T-helper 17 cell (primary cell): ENCODE measurements around the gene SEC24C. TPM values are rescaled to one million over a fixed set of nuclear protein-coding genes. Genes with fewer than 3 reads are reported as not detected.
"Not testable (repeated sequence)": the region's sequence is repeated elsewhere in the genome, so short reads cannot be mapped to it uniquely, and the experiment has no call there.

Source experiments
- ATAC-seq: fragments of 150-1000 bp; cut with Tn5 transposase; 2 replicates; pipeline ENCODE4 v1.10.0; 2021; ENCODE audit warnings: mild to moderate bottlenecking, moderate library complexity
- DNase-seq, 3 donors: peaks; one replicate each; pipeline versions ENCODE4 v3.0.0 to v3.0.0-alpha.2; 2020 to 2021
- H3K9me3 ChIP-seq: one replicate; pipeline ENCODE4 v1.7.0; 2013; ENCODE audit warnings: low read length, mild to moderate bottlenecking; ENCODE audit not compliant: control insufficient read depth, poor library complexity, severe bottlenecking
- H3K27ac Mint-ChIP-seq: one replicate; pipeline ENCODE4 v1.8.0; 2022; ENCODE audit warnings: mild to moderate bottlenecking, moderate library complexity, mixed read lengths
- H3K27me3 Mint-ChIP-seq: one replicate; pipeline ENCODE4 v1.8.0; 2022; ENCODE audit warnings: mixed read lengths
- H3K36me3 Mint-ChIP-seq: one replicate; pipeline ENCODE4 v1.8.0; 2022; ENCODE audit warnings: low read depth, mixed read lengths
- H3K4me1 Mint-ChIP-seq: one replicate; pipeline ENCODE4 v1.8.0; 2022; ENCODE audit warnings: mild to moderate bottlenecking, mixed read lengths
- H3K4me3 Mint-ChIP-seq: one replicate; pipeline ENCODE4 v1.8.0; 2022; ENCODE audit warnings: mild to moderate bottlenecking, moderate library complexity, mixed read lengths
- total RNA-seq, 4 donors: library from RNA in 2 of 4; stranded (reverse) in 2 of 4; gene quantifications; one replicate each; pipeline ENCODE4 v1.2.3 and lab custom pipeline; 2022 to 2026

SEC24C gene
- total RNA-seq, 2 donors from 2014 or later: 85.0 to 85.5 TPM

DNA sequence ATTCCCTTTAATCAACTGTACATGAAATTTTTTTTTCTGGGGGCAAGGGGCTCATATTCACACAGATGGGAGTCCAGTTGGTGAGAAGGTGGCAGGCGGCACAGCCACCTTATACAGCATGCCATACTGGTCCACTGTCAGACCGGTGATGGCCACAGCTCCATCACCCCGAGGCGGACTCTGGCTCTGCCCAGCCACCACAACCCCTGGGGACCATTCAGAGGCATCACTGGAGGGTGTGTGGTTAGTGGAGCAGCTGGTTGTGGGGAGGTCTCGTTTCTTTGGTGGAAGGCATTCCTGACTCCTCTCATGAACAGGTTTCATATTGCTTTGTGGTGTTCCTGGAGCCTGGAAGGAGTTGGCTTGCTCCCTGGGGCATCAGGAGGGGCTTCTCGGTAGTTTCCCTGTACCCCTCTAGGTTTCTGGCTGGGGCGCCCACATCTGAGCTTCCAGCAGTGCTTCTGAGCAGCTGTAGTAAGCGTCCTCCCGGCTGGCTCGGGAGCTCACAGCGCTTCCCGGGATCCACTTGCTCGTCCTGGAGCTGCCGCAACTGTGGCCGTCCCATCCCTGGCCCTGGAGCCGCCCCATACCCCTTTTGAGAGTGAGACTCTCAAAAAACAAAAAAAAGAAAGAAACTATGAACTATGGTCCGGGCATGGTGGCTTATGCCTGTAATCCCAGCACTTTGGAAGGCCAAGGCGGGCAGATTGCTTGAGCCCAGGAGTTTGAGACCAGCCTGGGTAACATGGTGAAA lies 3.5 kb upstream of the SEC24C start:
- not testable (repeated sequence) for H3K27me3 Mint-ChIP-seq

GRCh38 chr10:73742454-73742734 lies 1.8 kb upstream of the SEC24C start:
- H3K4me1 Mint-ChIP-seq: peaks cover 17% of the 10 kb centered on the region
- H3K27ac Mint-ChIP-seq: peak overlapping the region; percentile 100
- peaks cover 5% of the 10 kb centered on the region for H3K36me3 Mint-ChIP-seq
- no peaks in the 10 kb centered on the region for H3K9me3 ChIP-seq
- DNase-seq: no peak
- ATAC-seq: no peak
- H3K4me3 Mint-ChIP-seq: peak overlapping the region; percentile 47
- no peaks in the 10 kb centered on the region for H3K27me3 Mint-ChIP-seq

More for the DNA sequence above, 3.5 kb upstream of the SEC24C start:
- not testable (repeated sequence) for H3K4me3 Mint-ChIP-seq, ATAC-seq, H3K36me3 Mint-ChIP-seq, H3K9me3 ChIP-seq, DNase-seq, H3K27ac Mint-ChIP-seq
- peaks cover 12% of the 10 kb centered on the region for H3K4me1 Mint-ChIP-seq

GRCh38 chr10:73743327-73743904 lies 756 bp upstream of the SEC24C start:
- Mint-ChIP-seq H3K4me1 (peaks cover 17% of the 10 kb centered on the region), H3K27me3 (no peaks in the 10 kb centered on the region), H3K4me3 (peak overlapping the region; percentile 100), H3K27ac (peak overlapping the region; percentile 100), H3K36me3 (peaks cover 5% of the 10 kb centered on the region)
- no peak for ATAC-seq
- DNase-seq: no peak
- no peaks in the 10 kb centered on the region for H3K9me3 ChIP-seq

GRCh38 chr10:73744664-73744975 lies 448 bp downstream of the SEC24C start:
- peaks cover 5% of the 10 kb centered on the region for H3K36me3 Mint-ChIP-seq

GRCh38 chr10:73746721-73747120 lies 2.5 kb downstream of the SEC24C start:
- Mint-ChIP-seq H3K27ac (peak overlapping the region; percentile 16), H3K36me3 (peaks cover 13% of the 10 kb centered on the region), H3K4me3 (peak overlapping the region; percentile 73), H3K4me1 (peaks cover 38% of the 10 kb centered on the region), H3K27me3 (no peaks in the 10 kb centered on the region)
- ATAC-seq (no peak), DNase-seq (no peak)
- no peaks in the 10 kb centered on the region for H3K9me3 ChIP-seq

More at GRCh38 chr10:73744664-73744975, 448 bp downstream of the SEC24C start:
- peak in 2 of 3 donors; percentile 29 to 41 for DNase-seq
- Mint-ChIP-seq H3K27me3 (no peaks in the 10 kb centered on the region), H3K4me1 (peaks cover 24% of the 10 kb centered on the region), H3K4me3 (peak overlapping the region; percentile 100), H3K27ac (peak overlapping the region; percentile 100)
- peak; percentile 42 for ATAC-seq
- no peaks in the 10 kb centered on the region for H3K9me3 ChIP-seq

DNA sequence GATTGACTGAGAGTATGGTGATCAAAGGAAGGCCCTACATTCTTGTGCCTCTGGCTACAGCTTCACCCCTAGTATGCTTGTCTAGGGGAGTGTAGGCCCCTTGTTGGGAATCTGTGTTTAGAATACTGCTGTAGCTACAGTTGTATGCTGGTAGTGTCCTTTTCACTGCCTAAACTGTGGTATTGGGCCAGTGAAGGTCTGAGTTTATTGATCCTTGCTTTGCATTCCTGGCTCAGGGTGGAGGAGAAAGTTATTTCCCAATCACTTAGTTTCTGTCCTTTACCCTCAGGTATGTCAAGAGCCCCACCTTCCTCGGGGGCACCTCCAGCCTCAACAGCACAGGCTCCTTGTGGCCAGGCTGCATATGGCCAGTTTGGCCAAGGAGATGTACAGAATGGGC lies 6.6 kb downstream of the SEC24C start:
- DNase-seq (no peak), ATAC-seq (no peak)
- no peaks in the 10 kb centered on the region for H3K9me3 ChIP-seq
- Mint-ChIP-seq H3K36me3 (peaks cover 11% of the 10 kb centered on the region), H3K4me3 (no peak overlapping the region), H3K4me1 (peaks cover 29% of the 10 kb centered on the region), H3K27ac (no peak overlapping the region), H3K27me3 (no peaks in the 10 kb centered on the region)

DNA sequence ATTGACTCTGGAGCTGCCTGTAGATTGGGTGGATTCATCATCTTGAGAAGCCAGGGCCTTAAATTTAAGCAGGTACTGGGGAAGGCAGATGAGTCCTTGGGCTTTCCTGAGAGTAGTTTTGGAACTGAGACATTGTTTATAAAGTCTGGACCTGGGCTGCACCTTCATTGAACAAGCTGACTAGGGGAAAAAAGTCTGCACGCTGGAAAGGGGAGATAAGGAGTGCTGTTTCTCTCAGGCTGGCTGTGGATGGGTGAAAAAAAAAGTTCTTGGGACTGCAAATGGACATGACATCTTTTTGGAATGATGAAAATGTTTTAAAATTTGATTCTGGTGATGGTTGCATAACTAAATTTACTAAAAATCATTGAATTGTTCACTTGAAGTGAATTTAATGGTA lies 12.0 kb downstream of the SEC24C start:
- H3K4me1 Mint-ChIP-seq: peaks cover 30% of the 10 kb centered on the region

GRCh38 chr10:73758704-73759511 lies 14.7 kb downstream of the SEC24C start:
- DNase-seq (no peak), ATAC-seq (no peak)
- Mint-ChIP-seq H3K27me3 (no peaks in the 10 kb centered on the region), H3K36me3 (peaks cover 15% of the 10 kb centered on the region), H3K4me1 (peaks cover 44% of the 10 kb centered on the region), H3K27ac (peak overlapping the region; percentile 91), H3K4me3 (peak overlapping the region; percentile 78)
- no peaks in the 10 kb centered on the region for H3K9me3 ChIP-seq

More for the DNA sequence above, 12.0 kb downstream of the SEC24C start:
- Mint-ChIP-seq H3K27me3 (no peaks in the 10 kb centered on the region), H3K4me3 (no peak overlapping the region), H3K27ac (peak overlapping the region; percentile 16), H3K36me3 (peaks cover 9% of the 10 kb centered on the region)
- no peak for DNase-seq
- ATAC-seq: no peak
- H3K9me3 ChIP-seq: no peaks in the 10 kb centered on the region

GRCh38 chr10:73759512-73760115 lies 15.4 kb downstream of the SEC24C start:
- ATAC-seq: peak; percentile 85
- DNase-seq: peak in 1 of 3 donors; percentile 25
- H3K36me3 Mint-ChIP-seq: peaks cover 15% of the 10 kb centered on the region
- no peaks in the 10 kb centered on the region for H3K9me3 ChIP-seq
- H3K4me1 Mint-ChIP-seq: peaks cover 44% of the 10 kb centered on the region
- no peaks in the 10 kb centered on the region for H3K27me3 Mint-ChIP-seq
- H3K27ac Mint-ChIP-seq: peak overlapping the region; percentile 91
- no peak overlapping the region for H3K4me3 Mint-ChIP-seq

DNA sequence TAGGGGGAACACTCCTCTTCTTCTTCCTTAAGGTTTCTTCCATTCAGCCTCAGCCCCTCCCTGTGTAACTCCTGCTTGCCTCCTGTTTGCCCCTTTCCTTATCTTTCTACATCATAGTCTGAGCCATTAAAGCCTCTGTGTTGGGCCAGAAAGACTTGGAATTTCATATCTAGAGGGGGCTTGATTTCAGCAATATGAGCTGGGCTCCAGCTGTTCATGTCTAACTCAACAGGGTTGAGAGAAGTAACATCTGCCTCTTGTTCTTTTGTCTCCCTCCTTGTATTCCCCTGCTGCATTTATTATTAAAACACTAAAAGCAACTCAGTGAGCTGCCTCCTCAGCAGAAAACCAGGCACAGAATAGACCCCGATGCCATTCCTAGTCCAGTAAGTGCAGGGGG lies 17.6 kb downstream of the SEC24C start:
- DNase-seq (no peak), ATAC-seq (no peak)
- H3K9me3 ChIP-seq: no peaks in the 10 kb centered on the region
- Mint-ChIP-seq H3K27me3 (no peaks in the 10 kb centered on the region), H3K27ac (peak overlapping the region; percentile 89), H3K36me3 (peaks cover 27% of the 10 kb centered on the region), H3K4me3 (no peak overlapping the region), H3K4me1 (peaks cover 46% of the 10 kb centered on the region)

DNA sequence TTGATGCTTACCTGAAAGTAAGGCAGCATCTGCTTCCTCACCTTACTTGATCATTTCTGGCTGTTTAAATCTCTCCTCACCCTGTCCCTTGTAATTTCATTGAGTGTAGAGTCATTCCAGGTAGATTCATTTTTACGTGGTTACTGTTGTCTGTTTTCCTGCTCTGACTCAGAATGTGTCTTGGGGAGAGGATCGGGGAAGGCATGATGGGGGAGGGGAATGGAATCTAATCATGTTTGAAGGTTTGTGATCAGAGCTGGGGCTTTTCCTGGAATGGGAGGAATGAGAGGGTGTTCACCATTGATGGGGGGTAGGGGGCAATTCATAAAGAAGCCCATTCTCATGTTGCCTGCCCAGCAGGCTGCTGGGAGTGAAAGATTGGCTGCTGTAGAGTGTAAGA lies 18.7 kb downstream of the SEC24C start:
- no peak overlapping the region for H3K4me3 Mint-ChIP-seq
- peaks cover 29% of the 10 kb centered on the region for H3K36me3 Mint-ChIP-seq
- H3K27me3 Mint-ChIP-seq: no peaks in the 10 kb centered on the region
- DNase-seq: no peak
- no peak for ATAC-seq
- H3K9me3 ChIP-seq: no peaks in the 10 kb centered on the region
- peak overlapping the region; percentile 89 for H3K27ac Mint-ChIP-seq
- H3K4me1 Mint-ChIP-seq: peaks cover 43% of the 10 kb centered on the region

DNA sequence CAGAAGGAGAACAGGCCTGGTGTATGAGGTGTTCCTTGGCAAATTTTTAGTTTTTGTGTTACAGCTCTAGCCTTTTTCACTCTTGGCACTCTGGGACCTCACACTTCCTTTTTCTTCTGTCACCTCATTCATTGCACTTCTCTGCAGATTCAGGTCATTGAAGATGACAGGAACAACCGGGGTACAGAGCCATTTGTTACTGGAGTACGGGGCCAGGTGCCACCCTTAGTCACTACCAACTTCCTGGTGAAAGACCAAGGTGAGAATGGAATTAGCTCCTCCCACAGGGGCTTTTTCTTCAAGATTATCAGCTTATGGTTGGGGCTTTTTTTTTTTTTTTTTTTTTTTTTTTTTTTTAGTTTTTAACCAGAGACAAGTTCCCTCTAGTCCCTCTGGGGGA lies 19.2 kb downstream of the SEC24C start:
- peaks cover 42% of the 10 kb centered on the region for H3K4me1 Mint-ChIP-seq
- peak overlapping the region; percentile 89 for H3K27ac Mint-ChIP-seq
- DNase-seq (no peak), ATAC-seq (peak; percentile 59)
- H3K36me3 Mint-ChIP-seq: peaks cover 29% of the 10 kb centered on the region
- H3K4me3 Mint-ChIP-seq: no peak overlapping the region
- no peaks in the 10 kb centered on the region for H3K27me3 Mint-ChIP-seq
- H3K9me3 ChIP-seq: no peaks in the 10 kb centered on the region

DNA sequence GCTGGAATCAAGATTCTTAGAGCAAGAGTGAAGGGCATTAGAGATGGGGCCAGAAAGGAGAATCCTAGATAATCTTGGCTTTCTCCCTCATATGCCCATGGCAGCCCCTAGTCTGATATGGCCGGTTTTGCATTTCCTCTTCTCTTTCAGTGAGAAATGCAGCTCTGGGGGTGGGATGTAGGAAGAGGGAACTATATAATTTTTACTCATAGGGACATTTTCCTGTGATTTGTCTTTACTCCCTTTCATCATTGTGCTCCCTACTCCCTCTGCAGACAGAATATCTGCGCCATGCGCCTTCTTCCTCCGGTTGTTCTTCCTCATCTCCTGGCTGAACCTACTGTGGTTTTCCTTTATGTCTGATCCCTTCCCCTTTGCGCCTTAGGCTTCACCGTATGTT lies 20.9 kb downstream of the SEC24C start:
- Mint-ChIP-seq H3K36me3 (peaks cover 33% of the 10 kb centered on the region), H3K4me3 (no peak overlapping the region), H3K27ac (no peak overlapping the region), H3K27me3 (no peaks in the 10 kb centered on the region), H3K4me1 (peaks cover 43% of the 10 kb centered on the region)
- H3K9me3 ChIP-seq: no peaks in the 10 kb centered on the region
- DNase-seq (no peak), ATAC-seq (no peak)
